Measurements from ENCODE around the gene SLC25A15.
"Not testable (repeated sequence)": the region's sequence is repeated elsewhere in the genome, so short reads cannot be mapped to it uniquely, and the experiment has no call there.

SLC25A15 gene

GRCh38 chr13:40813667-40814454 lies 24.4 kb downstream of the SLC25A15 start:
- DNase-seq (ENCODE audit: low read depth), result no peak

GRCh38 chr13:40814803-40815202 lies 25.4 kb downstream of the SLC25A15 start:
- DNase-seq (ENCODE audit: low read depth), result no peak

- DNase-seq (ENCODE audit: low read depth), result no peak
Measured at GRCh38 chr13:40818926-40819325, 29.5 kb downstream of the SLC25A15 start.

GRCh38 chr13:40819797-40820315 lies 30.4 kb downstream of the SLC25A15 start:
- DNase-seq (ENCODE audit: low read depth), result no peak

- not testable (repeated sequence) for DNase-seq (ENCODE audit: low read depth)
Measured at GRCh38 chr13:40839725-40840124, 50.3 kb downstream of the SLC25A15 start.

- DNase-seq (ENCODE audit: low read depth), result not testable (repeated sequence)
Measured at GRCh38 chr13:40840955-40841354, 51.5 kb downstream of the SLC25A15 start.
